Right cardiac atrium (tissue), 5 donors: ENCODE measurements around the gene TJP2. TPM values are rescaled to one million over a fixed set of nuclear protein-coding genes. Genes with fewer than 3 reads are reported as not detected.

Source experiments
- ATAC-seq, 2 donors: fragments of 200-7000 bp; cut with Tn5 transposase; one replicate each; pipeline versions ENCODE4 v1.8.0 to v1.9.1; 2020; ENCODE audit warnings: moderate library complexity in 2 of 2, mild to moderate bottlenecking in 1 of 2
- DNase-seq, 3 donors: peaks; one replicate each; pipeline ENCODE4 v3.0.0-alpha.2; 2020
- H3K27ac ChIP-seq: one replicate; pipeline ENCODE4 v1.5.1; 2013; ENCODE audit warnings: mild to moderate bottlenecking, low read length, control low read depth, moderate library complexity
- H3K27me3 ChIP-seq: one replicate; pipeline ENCODE4 v1.6.1; 2013; ENCODE audit not compliant: control insufficient read depth, insufficient read depth
- H3K4me1 ChIP-seq: one replicate; pipeline ENCODE4 v1.6.1; 2013; ENCODE audit warnings: low read length; ENCODE audit not compliant: control insufficient read depth, insufficient read depth
- H3K4me3 ChIP-seq: one replicate; pipeline ENCODE4 v1.5.1; 2013; ENCODE audit warnings: low read length, control low read depth
- H3K9me3 ChIP-seq: one replicate; pipeline ENCODE4 v1.6.1; 2013; ENCODE audit warnings: low read length; ENCODE audit not compliant: control insufficient read depth
- WGBS: extraction: QIAGEN DNeasy Blood & Tissue Kit; methylation state at CpG from one replicate; pipeline ENCODE4 v1.1.7; 2013; 5-methylcytosine and 5-hydroxymethylcytosine counted together
- intact Hi-C, 4 donors: fragments of 100-400 bp; cut with DNase I; formaldehyde crosslinking; loops; one replicate each; pipeline versions ENCODE4 v1.11.0 to v1.14.0; 2022 to 2023
- polyA plus RNA-seq: library from polyadenylated mRNA; stranded (reverse); fragments of 200-250 nt; gene quantifications from one replicate; pipeline ENCODE4 v1.2.3, GENCODE V29; 2013
- total RNA-seq, 4 donors: library from RNA; stranded (reverse); fragmentation: NEBNext Ultra II Directional; extraction: Animal tissue kit (Norgen Biotek cat#: 25700); gene quantifications; one replicate each; pipeline ENCODE4 v1.2.1, GENCODE V29; 2021
- donor health status: healthy with polysubstance abuse.
- donor health status: DM: no; HTN: yes; CAD: no.
- donor health status: DM: no; HTN: no; CAD: no.
- donor health status: DM: no; HTN: yes; CAD: no; lungs with severe emphysema.
- donor health status: DM: yes; HTN: yes; CAD: no.

The TJP2 gene
- total and polyA plus RNA-seq, 5 donors: 23.8 to 56.3 (median 43.7) TPM

DNA sequence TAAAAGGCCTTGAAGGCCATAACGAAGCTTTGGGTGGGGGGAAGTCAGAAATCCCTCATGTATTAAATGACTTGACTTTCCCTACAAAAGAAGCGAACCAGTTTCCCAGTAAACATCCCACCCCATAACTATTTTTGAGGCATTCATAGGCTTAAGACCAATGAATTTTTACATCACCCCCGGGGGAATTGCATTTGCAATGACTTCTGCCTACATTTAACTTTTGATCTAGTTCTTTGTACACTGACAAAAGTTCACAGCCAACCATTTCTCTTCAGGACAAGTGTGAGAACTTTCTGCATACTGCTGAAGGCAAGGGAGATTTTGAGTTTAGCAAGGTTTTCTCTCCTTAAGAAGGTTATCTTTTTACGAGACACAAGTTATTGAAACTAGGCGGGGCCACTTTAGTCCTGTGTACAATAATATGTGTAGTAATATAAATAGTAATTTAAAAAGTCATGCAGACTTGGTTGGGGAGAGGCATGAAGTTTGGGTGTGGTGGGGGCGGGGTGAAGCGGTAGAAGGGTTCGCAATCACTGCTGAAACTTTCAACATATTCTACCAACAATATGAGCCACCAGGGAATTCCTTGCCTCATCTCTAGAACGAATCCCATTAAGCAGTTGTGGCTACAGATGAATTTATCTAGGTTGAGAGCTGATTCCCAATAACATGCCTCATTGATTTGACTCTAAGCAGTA, 2.5 kb downstream of the TJP2 start:
- Histone ChIP-seq H3K27ac (no peak overlapping the region), H3K4me3 (no peak overlapping the region), H3K4me1 (no peaks in the 10 kb centered on the region), H3K9me3 (no peaks in the 10 kb centered on the region), H3K27me3 (no peaks in the 10 kb centered on the region)
- no peak for ATAC-seq
- 89% methylated on average over 9 of the region's 9 CpGs for WGBS
- intact Hi-C loops: loop anchor here in 1 of 4 donors (10.0 kb wide), 1 partner anchor 48 kb away; no protein-coding TSS in a partner anchor
- DNase-seq: no peak

DNA sequence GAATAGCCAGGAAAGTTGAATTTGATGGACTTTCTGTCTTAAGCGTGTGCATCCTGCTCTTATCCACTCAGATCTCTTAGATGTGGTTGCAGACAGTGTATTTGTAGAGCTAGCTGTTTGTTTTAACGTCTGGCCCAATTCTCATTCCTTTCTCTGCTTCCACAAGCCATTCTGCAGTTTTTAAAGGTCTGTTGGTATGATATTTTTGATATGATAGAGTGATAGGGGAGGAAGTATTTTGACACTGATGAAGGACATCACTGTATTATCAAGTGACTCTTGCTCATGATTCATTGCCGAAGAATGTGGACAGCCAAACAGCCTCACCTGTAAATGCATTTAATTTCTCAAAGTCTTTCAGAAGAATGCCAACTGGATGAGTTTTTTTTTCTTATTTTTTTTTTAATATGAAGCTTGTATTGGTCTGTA, 4.5 kb downstream of the TJP2 start:
- H3K27ac ChIP-seq: no peak overlapping the region
- H3K27me3 ChIP-seq: no peaks in the 10 kb centered on the region
- intact Hi-C loops: loop anchor here in 1 of 4 donors (10.0 kb wide), 1 partner anchor 46 kb away; no protein-coding TSS in a partner anchor
- H3K4me1 ChIP-seq: peaks cover 5% of the 10 kb centered on the region
- DNase-seq (no peak), ATAC-seq (no peak)
- 63% methylated on average over 3 of the region's 3 CpGs for WGBS
- no peaks in the 10 kb centered on the region for H3K9me3 ChIP-seq
- H3K4me3 ChIP-seq: no peak overlapping the region

DNA sequence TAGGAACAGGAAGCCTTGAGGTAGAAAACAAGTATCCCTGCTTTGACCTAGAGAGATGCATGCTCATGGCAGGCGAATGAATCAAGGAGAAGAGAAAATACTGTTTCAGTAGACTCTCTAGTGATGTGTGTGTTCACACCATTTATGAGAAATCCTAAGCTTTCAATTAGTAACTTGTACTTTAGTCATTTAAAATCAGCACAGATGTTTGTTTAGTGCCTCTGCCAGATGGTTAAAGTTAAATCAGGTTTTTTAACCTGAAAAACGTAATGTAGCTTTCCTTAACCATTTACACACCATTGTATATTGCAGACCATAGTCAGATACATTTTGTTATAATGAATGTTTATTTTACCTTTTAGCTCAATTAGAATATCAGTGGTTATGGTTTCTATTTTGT, 5.0 kb downstream of the TJP2 start:
- Histone ChIP-seq H3K4me3 (no peak overlapping the region), H3K4me1 (peaks cover 5% of the 10 kb centered on the region), H3K27me3 (no peaks in the 10 kb centered on the region), H3K27ac (no peak overlapping the region), H3K9me3 (no peaks in the 10 kb centered on the region)
- ATAC-seq: no peak
- no peak for DNase-seq
- intact Hi-C loops: loop anchor here in 1 of 4 donors (10.0 kb wide), 1 partner anchor 46 kb away; no protein-coding TSS in a partner anchor
- 64% methylated on average over 2 of the region's 2 CpGs for WGBS

DNA sequence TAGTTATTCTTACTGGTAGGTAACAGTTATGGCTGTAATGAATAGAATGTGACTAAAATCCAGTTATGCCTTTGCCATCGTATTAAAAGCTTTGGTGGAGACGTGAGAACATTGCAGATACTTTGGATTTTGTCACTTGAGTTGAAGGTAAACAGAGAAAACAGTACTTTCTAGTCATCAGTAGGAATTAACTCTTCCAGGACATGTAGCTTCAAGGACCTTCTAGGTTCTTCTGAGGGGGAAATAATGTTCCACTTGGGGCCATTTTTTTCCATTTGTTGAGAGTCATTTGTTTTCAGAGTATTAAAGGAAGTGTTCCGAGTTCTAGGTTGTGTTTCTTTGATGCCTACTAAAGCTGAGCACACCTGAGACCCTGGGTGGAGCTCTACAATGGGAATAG, 6.1 kb downstream of the TJP2 start:
- H3K4me3 ChIP-seq: no peak overlapping the region
- intact Hi-C loops: no loop called here
- H3K27ac ChIP-seq: no peak overlapping the region
- peaks cover 5% of the 10 kb centered on the region for H3K4me1 ChIP-seq
- ATAC-seq (no peak), DNase-seq (no peak)
- 82% methylated on average over 3 of the region's 3 CpGs for WGBS
- no peaks in the 10 kb centered on the region for H3K27me3 ChIP-seq
- H3K9me3 ChIP-seq: no peaks in the 10 kb centered on the region

DNA sequence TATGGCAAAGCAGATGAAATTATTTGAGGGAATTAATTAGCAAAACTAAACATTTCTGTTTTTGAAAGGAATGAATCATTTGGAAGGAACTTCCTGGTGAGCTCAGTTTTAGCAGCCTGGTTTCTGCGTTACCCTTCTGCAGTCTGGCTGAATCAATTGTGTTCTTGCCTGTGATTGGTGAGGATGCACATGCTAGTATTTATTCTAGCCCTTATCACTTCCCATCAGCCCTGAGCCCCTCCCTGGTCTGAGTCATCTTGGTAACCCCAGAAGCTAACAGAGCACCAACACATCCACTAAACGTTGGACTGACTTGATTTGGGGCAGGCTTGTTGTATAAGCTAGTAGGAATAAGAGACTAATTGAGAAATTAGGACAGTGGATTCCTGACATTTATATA, 6.6 kb downstream of the TJP2 start:
- DNase-seq (peak in 2 of 3 donors; percentile 40 to 54), ATAC-seq (peak; percentile 85 to 99)
- no peak overlapping the region for H3K27ac ChIP-seq
- intact Hi-C loops: no loop called here
- 29% methylated on average over 2 of the region's 2 CpGs for WGBS
- peaks cover 5% of the 10 kb centered on the region for H3K4me1 ChIP-seq
- H3K27me3 ChIP-seq: no peaks in the 10 kb centered on the region
- no peak overlapping the region for H3K4me3 ChIP-seq
- no peaks in the 10 kb centered on the region for H3K9me3 ChIP-seq

DNA sequence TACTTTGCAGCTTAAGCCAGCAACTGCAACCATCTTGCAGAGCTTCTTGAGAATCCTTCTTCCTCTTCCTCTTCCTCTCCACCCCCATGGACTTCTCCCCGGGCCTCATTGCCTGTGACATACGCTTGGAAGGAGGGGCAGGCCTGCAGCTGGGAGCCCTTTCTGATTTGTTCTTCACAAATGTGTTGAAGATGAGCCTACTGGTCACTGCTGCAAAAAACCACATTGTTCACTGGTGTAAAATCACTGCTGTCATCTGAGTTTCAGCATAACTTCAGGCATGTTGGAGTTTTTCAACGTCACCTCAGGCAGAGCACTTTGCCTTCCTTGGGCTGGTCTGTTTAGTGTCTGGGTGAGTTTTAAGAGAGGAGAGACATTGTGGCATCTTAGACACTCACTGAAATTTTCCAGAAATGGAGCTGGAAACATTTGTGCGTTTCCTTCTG, 7.9 kb downstream of the TJP2 start:
- no peaks in the 10 kb centered on the region for H3K9me3 ChIP-seq
- 34% methylated on average over 4 of the region's 4 CpGs for WGBS
- no peaks in the 10 kb centered on the region for H3K27me3 ChIP-seq
- peak in 1 of 2 donors; percentile 17 for ATAC-seq
- H3K4me1 ChIP-seq: peaks cover 5% of the 10 kb centered on the region
- DNase-seq: peak in 1 of 3 donors; percentile 47
- no peak overlapping the region for H3K4me3 ChIP-seq
- H3K27ac ChIP-seq: peak overlapping the region; percentile 56
- intact Hi-C loops: no loop called here

DNA sequence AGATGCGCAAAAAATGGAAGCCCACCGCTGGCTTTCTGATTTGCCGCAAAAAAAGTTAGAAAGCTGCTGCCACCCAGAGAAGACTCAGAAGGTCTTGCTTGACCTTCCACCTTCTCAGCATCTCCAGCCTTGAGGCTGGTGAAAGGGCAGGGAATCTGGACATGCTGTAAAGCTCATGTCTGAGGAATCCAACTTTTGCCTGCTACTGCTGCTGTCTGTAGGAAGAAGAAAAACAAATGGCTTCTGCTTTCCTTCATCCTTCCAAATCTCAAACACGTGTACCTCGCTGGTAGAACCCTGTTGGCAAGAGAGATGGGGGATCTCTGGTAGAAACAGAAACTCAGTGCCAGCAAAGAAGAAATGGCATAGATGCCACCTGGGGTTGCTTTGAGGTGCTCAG, 10.2 kb downstream of the TJP2 start:
- Histone ChIP-seq H3K9me3 (no peaks in the 10 kb centered on the region), H3K4me1 (peaks cover 5% of the 10 kb centered on the region), H3K27ac (no peak overlapping the region), H3K4me3 (no peak overlapping the region), H3K27me3 (no peaks in the 10 kb centered on the region)
- 95% methylated on average over 5 of the region's 5 CpGs for WGBS
- DNase-seq (no peak), ATAC-seq (no peak)
- intact Hi-C loops: no loop called here

DNA sequence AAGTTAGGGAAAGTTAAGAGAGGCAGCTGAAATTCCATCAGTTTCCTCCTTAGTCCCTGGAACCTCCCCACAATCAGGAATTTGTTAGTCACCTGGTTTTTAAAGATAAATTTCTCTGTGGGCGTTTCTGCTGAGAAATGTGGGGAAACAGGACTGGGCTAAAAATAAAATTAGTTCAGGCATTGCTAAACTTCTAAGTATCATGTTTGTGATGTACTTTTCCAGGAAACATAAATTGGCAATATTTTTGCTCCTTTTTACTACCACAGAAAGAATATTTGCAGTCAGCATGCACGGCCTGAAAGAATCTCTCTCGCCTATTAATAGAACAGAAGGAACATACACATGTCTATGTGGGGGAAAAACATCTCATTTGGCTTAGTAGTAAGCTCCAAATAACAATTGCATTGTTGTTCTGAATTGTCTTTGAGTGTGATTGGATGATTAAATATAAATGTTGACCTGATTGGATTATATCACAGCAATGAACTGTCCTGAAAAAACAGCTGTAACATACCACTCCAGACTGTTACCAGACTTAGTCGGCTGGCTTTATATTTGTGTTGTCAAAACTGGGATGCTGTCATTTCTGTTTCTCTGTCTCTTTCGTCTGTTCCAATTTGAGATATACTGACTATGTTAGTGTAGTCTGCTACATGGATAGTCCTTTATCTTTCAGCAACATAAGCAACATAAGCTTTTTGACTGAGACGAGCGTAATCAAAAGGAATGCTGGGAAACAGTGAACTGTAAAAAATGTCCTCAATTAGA, 12.9 kb downstream of the TJP2 start:
- WGBS: 22% methylated on average over 7 of the region's 7 CpGs
- H3K4me1 ChIP-seq: peaks cover 2% of the 10 kb centered on the region
- H3K4me3 ChIP-seq: no peak overlapping the region
- H3K27me3 ChIP-seq: no peaks in the 10 kb centered on the region
- H3K9me3 ChIP-seq: no peaks in the 10 kb centered on the region
- DNase-seq: no peak
- intact Hi-C loops: no loop called here
- peak; percentile 46 to 58 for ATAC-seq
- H3K27ac ChIP-seq: peak overlapping the region; percentile 61

DNA sequence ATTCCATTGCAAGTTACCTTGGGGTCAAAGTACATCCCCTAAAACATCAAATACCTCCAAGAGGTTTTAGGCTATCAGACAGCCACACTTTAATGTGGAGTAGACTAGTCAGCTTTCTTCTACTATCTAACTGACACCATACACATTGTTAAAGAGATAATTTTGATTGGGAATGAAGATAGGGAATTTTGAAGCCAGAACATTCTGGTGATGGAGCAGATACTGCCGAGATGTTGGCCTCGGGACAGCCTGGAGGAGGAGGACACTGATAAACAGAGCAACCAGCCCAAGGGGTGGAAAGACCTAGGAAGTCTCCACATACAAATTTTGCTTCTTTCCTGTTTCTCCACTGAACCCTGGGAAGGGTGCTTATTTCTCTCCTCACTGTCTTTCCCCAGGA, 14.9 kb downstream of the TJP2 start:
- WGBS: 88% methylated on average over 2 of the region's 2 CpGs
- ATAC-seq: no peak
- peaks cover 2% of the 10 kb centered on the region for H3K4me1 ChIP-seq

DNA sequence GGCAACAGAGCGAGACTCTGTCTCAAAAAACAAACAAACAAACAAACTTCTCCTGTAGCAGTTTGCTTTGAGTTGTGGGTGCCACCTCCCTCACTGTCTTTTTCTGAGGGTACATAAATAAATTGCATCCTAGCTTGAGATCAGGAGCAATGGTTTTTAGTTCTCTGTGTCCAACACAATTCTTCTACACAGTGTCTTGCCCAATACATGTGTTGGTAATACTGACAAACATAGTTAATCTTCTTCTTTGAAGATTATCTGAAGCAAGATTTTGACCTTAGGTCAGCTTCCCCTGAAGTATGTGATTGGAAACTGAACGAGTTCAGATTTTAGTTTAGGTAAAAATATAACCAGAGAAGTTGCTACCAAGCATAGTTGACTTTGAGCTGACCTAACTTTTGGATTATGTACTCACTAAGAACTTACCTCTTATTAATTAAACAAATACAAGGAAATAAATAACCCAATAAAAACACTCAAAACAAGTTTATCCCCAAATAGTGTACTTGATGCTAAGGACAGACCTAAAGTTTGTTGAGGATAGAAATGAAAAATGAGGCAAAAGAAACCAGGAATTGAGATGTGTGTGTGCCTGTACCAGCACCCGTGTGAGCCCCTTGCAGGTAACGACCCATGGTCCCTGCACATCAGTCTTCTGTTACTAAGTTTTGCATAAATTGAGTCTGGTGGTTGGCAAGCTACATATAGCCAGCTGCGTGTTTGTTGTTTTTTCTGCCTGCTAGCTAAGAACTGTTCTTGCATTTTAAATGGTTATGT, 16.2 kb downstream of the TJP2 start:
- 83% methylated on average over 5 of the region's 5 CpGs for WGBS
- DNase-seq (no peak), ATAC-seq (no peak)
- Histone ChIP-seq H3K27me3 (no peaks in the 10 kb centered on the region), H3K4me3 (no peak overlapping the region), H3K4me1 (peaks cover 5% of the 10 kb centered on the region), H3K27ac (no peak overlapping the region), H3K9me3 (no peaks in the 10 kb centered on the region)
- intact Hi-C loops: loop anchor here in 2 of 4 donors (5.0 kb wide), 2 partner anchors 133 to 138 kb away; no protein-coding TSS in a partner anchor

More for the DNA sequence above, 14.9 kb downstream of the TJP2 start:
- H3K27ac ChIP-seq: no peak overlapping the region
- no peak overlapping the region for H3K4me3 ChIP-seq
- intact Hi-C loops: no loop called here
- DNase-seq: no peak
- no peaks in the 10 kb centered on the region for H3K9me3 ChIP-seq
- no peaks in the 10 kb centered on the region for H3K27me3 ChIP-seq
